Duodenal mucosa (tissue), 2 donors: ENCODE data around the gene KIF26B.

Source experiments
- H3K27ac ChIP-seq: one replicate; pipeline ENCODE4 v1.7.0; 2013; ENCODE audit warnings: low read depth, low read length
- H3K27me3 ChIP-seq, 2 donors: one replicate each; pipeline ENCODE4 v1.7.0; 2013; ENCODE audit warnings: low read length in 2 of 2, control low read depth in 1 of 2; ENCODE audit not compliant: insufficient read depth in 2 of 2, control insufficient read depth in 1 of 2
- H3K36me3 ChIP-seq, 2 donors: one replicate each; pipeline ENCODE4 v1.7.0; 2013; ENCODE audit warnings: low read length in 2 of 2, control low read depth in 1 of 2; ENCODE audit not compliant: insufficient read depth in 2 of 2, control insufficient read depth in 1 of 2
- H3K4me1 ChIP-seq, 2 donors: one replicate each; pipeline ENCODE4 v1.7.0; 2013; ENCODE audit warnings: low read length in 2 of 2, control low read depth in 1 of 2; ENCODE audit not compliant: insufficient read depth in 2 of 2, control insufficient read depth in 1 of 2
- H3K4me3 ChIP-seq, 2 donors: one replicate each; pipeline ENCODE4 v1.7.0; 2013; ENCODE audit warnings: low read length in 2 of 2, low read depth in 1 of 2
- H3K9ac ChIP-seq, 2 donors: one replicate each; pipeline ENCODE4 v1.7.0; 2013; ENCODE audit warnings: low read length in 2 of 2, low read depth in 1 of 2
- H3K9me3 ChIP-seq, 2 donors: one replicate each; pipeline ENCODE4 v1.7.0; 2013; ENCODE audit warnings: low read length in 2 of 2, control low read depth in 1 of 2; ENCODE audit not compliant: control insufficient read depth in 1 of 2

Gene KIF26B

DNA sequence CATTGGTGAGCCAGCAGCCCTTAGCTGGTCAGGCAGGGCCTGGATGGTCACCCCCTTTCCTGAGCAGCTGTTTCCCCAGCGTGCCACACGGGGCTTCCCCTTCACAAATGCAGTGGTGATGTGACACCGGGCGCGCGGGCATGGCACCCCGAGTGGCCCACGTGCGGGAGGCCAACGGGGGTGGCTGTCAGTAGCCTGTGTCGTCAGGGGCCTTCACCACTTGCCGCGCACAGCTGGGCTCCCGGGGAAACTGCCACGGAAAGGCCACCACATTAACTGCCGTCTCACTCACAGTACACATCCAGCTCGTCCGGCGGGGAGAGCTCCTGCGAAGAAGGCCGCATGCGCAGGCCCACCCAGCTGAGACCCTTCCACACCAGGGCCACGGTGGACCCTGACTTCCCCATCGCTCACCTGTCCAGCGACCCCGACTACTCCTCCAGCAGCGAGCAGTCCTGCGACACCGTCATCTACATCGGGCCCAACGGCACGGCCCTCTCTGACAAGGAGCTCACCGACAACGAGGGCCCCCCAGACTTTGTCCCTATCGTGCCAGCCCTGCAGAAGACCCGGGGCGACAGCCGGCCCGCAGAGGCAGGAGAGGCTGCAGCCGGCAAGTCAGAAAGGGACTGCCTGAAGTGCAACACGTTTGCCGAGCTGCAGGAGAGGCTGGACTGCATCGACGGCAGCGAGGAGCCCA lies 530.5 kb downstream of the KIF26B start:
- H3K4me1 ChIP-seq = no peaks in the 10 kb centered on the region
- H3K27me3 ChIP-seq = no peaks in the 10 kb centered on the region
- no peak overlapping the region for H3K27ac ChIP-seq
- no peak overlapping the region for H3K9ac ChIP-seq
- H3K9me3 ChIP-seq = no peaks in the 10 kb centered on the region
- no peak overlapping the region for H3K4me3 ChIP-seq
- no peaks in the 10 kb centered on the region for H3K36me3 ChIP-seq

DNA sequence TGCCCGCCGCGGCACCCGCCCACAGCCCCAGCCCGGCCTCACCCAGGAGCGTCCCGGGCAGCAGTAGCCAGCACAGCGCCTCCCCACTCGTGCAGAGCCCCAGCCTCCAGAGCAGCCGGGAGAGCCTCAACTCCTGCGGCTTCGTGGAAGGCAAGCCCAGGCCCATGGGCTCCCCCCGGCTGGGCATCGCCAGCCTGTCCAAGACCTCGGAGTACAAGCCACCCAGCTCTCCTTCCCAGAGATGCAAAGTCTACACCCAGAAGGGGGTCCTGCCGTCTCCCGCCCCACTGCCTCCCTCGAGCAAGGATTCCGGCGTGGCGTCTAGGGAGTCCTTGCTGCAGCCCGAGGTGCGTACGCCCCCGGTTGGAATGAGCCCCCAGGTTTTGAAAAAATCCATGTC lies 531.2 kb downstream of the KIF26B start:
- Histone ChIP-seq H3K27me3 (no peaks in the 10 kb centered on the region), H3K9me3 (no peaks in the 10 kb centered on the region), H3K9ac (no peak overlapping the region), H3K4me3 (no peak overlapping the region), H3K36me3 (no peaks in the 10 kb centered on the region), H3K27ac (no peak overlapping the region), H3K4me1 (no peaks in the 10 kb centered on the region)

DNA sequence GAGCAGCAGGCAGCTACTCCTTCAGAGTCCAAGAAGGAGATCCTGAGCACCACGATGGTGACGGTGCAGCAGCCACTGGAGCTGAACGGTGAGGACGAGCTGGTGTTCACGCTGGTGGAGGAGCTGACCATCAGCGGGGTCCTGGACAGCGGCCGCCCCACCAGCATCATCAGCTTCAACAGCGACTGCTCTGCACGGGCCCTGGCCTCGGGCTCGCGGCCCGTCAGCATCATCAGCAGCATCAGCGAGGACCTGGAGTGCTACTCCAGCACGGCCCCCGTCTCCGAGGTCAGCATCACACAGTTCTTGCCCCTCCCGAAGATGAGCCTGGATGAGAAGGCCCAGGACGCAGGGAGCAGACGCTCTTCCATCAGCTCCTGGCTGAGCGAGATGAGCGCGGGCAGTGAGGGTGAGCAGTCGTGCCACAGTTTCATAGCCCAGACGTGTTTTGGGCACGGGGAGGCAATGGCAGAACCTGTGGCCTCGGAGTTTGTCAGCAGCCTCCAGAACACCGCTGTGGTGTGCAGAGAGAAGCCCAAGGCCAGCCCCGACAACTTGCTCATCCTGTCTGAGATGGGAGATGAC lies 531.8 kb downstream of the KIF26B start:
- no peak overlapping the region for H3K9ac ChIP-seq
- no peaks in the 10 kb centered on the region for H3K9me3 ChIP-seq
- no peaks in the 10 kb centered on the region for H3K4me1 ChIP-seq
- no peak overlapping the region for H3K4me3 ChIP-seq
- no peaks in the 10 kb centered on the region for H3K36me3 ChIP-seq
- no peak overlapping the region for H3K27ac ChIP-seq
- H3K27me3 ChIP-seq = no peaks in the 10 kb centered on the region

DNA sequence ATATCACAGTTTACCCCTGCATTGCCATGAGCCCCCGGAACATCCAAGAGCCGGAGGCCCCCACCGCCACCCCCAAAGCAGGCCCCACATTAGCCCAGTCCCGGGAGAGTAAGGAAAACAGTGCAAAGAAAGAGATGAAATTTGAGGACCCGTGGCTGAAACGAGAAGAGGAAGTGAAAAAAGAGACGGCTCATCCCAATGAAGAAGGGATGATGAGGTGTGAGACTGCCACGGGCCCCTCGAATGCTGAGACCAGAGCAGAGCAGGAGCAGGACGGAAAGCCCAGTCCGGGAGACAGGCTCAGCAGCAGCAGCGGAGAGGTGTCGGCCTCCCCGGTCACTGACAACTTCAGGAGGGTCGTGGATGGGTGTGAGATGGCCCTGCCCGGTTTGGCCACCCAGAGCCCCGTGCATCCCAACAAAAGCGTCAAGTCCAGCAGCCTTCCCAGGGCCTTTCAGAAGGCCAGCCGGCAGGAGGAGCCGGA lies 532.4 kb downstream of the KIF26B start:
- Histone ChIP-seq H3K27me3 (no peaks in the 10 kb centered on the region), H3K27ac (no peak overlapping the region), H3K9ac (no peak overlapping the region), H3K9me3 (no peaks in the 10 kb centered on the region), H3K4me1 (no peaks in the 10 kb centered on the region), H3K4me3 (no peak overlapping the region), H3K36me3 (no peaks in the 10 kb centered on the region)

DNA sequence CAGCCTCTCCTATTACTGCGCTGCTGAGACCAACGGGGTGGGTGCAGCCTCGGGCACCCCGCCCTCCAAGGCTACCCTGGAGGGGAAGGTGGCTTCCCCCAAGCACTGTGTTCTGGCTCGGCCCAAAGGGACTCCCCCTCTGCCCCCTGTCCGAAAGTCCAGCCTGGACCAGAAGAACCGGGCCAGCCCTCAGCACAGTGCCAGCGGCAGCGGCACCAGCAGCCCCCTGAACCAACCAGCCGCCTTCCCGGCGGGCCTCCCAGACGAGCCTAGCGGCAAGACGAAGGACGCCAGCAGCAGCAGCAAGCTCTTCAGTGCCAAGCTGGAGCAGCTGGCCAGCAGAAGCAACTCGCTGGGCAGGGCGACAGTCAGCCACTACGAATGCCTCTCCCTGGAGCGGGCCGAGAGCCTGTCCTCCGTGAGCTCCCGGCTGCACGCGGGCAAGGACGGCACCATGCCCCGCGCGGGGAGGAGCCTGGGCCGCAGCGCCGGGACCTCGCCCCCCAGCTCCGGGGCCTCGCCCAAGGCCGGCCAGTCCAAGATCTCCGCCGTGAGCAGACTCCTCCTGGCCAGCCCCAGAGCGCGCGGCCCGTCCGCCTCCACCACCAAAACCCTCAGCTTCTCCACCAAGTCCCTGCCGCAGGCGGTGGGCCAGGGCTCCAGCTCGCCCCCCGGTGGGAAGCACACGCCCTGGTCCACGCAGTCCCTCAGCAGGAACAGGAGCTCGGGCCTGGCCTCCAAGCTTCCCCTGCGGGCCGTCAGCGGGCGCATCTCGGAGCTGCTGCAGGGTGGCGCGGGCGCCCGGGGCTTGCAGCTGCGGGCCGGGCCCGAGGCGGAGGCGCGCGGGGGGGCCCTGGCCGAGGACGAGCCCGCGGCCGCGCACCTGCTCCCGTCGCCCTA lies 533.1 kb downstream of the KIF26B start:
- no peak overlapping the region for H3K27ac ChIP-seq
- no peaks in the 10 kb centered on the region for H3K36me3 ChIP-seq
- no peaks in the 10 kb centered on the region for H3K27me3 ChIP-seq
- no peaks in the 10 kb centered on the region for H3K4me1 ChIP-seq
- no peak overlapping the region for H3K9ac ChIP-seq
- H3K9me3 ChIP-seq = no peaks in the 10 kb centered on the region
- no peak overlapping the region for H3K4me3 ChIP-seq

DNA sequence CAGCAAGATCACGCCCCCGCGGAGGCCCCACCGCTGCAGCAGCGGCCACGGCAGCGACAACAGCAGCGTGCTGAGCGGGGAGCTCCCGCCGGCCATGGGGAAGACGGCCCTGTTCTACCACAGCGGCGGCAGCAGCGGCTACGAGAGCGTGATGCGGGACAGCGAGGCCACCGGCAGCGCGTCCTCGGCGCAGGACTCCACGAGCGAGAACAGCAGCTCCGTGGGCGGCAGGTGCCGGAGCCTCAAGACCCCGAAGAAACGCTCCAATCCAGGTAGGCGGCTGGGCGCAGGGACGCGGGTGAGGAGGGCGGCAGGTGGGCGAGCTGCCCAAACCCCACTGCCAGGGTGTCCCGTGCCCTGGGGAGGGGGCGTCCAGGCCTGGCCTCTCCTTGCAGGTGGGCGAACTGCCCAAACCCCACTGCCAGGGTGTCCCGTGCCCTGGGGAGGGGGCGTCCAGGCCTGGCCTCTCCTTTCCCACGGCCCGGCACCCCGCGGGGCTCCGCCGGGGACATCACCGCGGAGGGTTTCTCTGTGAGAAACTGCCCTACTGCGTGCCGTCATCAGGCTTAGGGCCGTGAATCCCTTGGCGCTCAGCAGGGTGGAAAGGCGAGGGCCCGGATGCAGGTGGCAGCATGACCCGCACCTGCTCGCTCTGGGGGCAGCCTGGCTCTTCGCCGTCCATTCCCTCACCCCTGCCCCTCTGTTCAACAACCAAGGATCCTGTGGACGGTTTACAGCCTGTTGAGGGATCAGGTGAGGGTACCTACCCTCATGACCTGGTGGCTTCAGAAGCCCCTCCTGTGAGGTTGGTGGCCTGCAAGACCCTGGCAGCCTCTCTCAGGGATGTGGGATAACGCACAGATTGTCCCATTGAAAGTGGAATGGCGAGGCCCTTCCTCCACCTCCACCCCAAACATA lies 534.0 kb downstream of the KIF26B start:
- no peak overlapping the region for H3K9ac ChIP-seq
- no peaks in the 10 kb centered on the region for H3K9me3 ChIP-seq
- H3K4me3 ChIP-seq = no peak overlapping the region
- no peaks in the 10 kb centered on the region for H3K36me3 ChIP-seq
- H3K27me3 ChIP-seq = no peaks in the 10 kb centered on the region
- no peak overlapping the region for H3K27ac ChIP-seq
- no peaks in the 10 kb centered on the region for H3K4me1 ChIP-seq

DNA sequence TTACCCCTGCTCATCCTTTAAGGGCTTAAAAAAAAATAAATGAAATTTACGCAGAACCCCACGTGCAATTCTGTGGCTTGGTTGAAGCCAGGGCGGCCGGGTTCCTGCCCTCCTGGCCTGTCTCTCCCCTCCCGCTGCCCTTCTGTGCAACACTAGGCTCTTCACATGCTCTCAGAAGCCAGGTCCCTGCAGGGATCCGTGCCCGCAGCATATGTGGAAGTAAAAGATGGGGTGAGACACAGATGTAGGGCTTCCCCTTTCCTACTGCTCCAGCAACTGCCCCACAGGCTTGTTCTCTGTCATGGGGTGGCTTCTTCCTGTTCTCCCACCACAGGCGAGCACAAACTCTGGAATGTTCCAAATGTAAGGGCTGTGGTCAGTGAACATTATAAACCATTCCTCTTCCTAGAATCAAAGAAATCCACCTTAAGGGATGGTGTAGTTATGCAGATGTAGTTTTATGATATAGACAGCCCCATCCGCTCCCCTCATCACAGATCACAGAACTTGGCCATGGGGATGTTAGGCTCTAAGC lies 535.4 kb downstream of the KIF26B start:
- H3K36me3 ChIP-seq = no peaks in the 10 kb centered on the region
- H3K27ac ChIP-seq = no peak overlapping the region
- H3K4me1 ChIP-seq = no peaks in the 10 kb centered on the region
- H3K9me3 ChIP-seq = no peaks in the 10 kb centered on the region
- H3K27me3 ChIP-seq = no peaks in the 10 kb centered on the region
- no peak overlapping the region for H3K4me3 ChIP-seq
- no peak overlapping the region for H3K9ac ChIP-seq

DNA sequence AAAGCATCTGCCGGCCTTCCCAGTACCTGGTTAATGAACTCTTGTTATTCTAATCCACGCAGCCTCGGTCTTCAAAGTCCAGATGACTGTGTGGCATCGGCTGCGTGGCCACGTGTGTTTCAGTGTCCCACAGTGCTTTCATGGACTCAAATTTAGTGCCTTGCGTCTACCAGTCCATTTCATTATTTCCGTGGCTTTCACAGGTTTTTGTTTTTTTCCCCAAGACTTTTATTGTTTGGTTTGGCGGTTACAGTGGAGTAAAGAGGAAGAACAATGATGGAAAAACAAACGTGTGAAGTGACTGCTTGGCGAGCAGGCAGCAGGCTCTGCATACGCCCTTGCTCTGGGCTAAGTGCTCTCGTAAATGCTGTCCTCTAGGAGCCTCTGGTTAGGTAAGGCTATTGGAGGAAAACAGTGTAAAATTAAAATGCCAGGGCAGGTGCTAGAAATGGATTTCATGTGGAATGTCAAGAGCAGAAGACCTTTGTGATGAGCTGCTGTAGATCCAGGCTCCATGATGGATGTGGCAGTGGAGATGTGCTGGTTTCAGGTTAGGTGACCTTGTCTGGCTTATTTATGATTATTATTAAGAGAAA lies 536.3 kb downstream of the KIF26B start:
- H3K9ac ChIP-seq = no peak overlapping the region
- no peak overlapping the region for H3K4me3 ChIP-seq
- H3K27ac ChIP-seq = no peak overlapping the region
- no peaks in the 10 kb centered on the region for H3K4me1 ChIP-seq
- H3K9me3 ChIP-seq = no peaks in the 10 kb centered on the region
- no peaks in the 10 kb centered on the region for H3K36me3 ChIP-seq
- H3K27me3 ChIP-seq = no peaks in the 10 kb centered on the region

DNA sequence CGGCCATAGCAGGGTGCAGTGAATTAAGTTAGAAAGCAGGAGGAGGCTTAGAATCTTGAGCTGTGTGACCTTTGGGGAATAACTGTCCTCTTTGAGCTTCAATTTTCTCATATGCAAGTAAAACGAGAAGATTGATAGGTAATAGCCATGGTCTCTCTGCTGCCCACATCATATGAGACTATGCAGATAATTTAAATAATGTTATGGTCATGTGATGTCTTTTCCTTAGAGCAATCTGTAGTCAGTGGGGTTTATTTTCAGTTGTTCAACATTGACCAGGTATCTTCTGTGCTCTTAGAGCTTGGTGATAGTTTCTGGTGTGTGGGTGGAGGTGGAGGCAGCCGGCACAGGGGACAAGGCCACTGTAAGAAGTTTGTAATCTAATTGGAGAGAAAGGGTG lies 537.1 kb downstream of the KIF26B start:
- H3K36me3 ChIP-seq = no peaks in the 10 kb centered on the region
- H3K9ac ChIP-seq = no peak overlapping the region
- H3K27ac ChIP-seq = no peak overlapping the region

More for the DNA sequence above, 537.1 kb downstream of the KIF26B start:
- Histone ChIP-seq H3K4me1 (no peaks in the 10 kb centered on the region), H3K27me3 (no peaks in the 10 kb centered on the region), H3K9me3 (no peaks in the 10 kb centered on the region), H3K4me3 (no peak overlapping the region)
